HG03378 (cell line): Measurements from ENCODE around the gene SPTBN1.

Source experiments
- ATAC-seq: cut with Tn5 transposase; IDR thresholded peaks from one replicate; pipeline ENCODE4 v1.9.1; 2021; ENCODE audit warnings: mild to moderate bottlenecking, moderate library complexity; ENCODE audit not compliant: unreplicated experiment

Gene SPTBN1

GRCh38 chr2:54603357-54603756 is 147.2 kb downstream of the SPTBN1 start:
- ATAC-seq, result no peak

DNA sequence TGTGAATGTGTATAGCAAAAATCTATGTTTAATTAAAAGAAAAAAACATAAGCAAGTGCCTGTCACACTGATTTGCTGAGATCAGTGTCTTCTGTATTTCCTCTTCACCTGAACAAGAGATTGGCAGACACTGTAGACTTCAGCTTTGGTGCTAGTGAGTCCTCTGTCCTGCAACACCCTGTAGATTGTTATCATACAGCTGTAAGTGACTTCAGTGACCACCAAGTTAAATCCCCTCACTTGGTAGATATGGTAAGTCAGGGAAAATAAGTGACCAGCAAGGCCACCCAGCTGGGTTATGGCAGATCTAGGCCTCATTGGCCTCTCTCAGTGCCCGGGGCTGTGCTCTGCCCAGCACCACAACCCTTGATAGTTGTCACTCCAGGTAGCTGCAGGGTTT is 147.7 kb downstream of the SPTBN1 start:
- no peak for ATAC-seq

GRCh38 chr2:54604871-54605270 is 148.7 kb downstream of the SPTBN1 start:
- no peak for ATAC-seq

GRCh38 chr2:54605836-54606235 is 149.7 kb downstream of the SPTBN1 start:
- ATAC-seq, result no peak

DNA sequence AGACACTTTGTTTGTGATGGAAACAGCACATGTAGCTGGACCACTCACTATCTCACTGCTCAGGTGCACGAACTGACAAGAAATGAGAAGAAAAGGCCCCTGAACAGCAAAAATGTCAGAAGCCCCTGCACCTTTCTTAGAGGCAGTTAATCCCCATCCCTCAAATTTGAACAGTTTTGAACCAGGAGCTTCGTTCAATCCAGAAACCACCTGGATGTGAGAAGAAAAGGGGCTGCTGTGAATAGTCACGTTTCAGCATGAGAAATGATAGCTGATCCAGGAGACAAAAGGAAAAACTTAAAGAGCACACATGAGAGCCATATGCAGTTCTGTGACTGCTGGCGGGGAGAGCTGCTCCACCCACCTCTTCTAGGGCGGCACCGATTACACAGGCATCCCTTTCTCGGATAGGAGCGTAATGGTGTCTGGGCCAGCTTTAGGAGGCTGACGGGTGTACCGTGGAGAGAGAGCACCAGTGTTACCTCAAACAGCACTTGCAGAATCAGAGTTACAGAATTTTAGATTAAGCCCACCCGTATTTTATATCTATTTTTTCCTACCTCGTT is 150.3 kb downstream of the SPTBN1 start:
- ATAC-seq, result no peak

DNA sequence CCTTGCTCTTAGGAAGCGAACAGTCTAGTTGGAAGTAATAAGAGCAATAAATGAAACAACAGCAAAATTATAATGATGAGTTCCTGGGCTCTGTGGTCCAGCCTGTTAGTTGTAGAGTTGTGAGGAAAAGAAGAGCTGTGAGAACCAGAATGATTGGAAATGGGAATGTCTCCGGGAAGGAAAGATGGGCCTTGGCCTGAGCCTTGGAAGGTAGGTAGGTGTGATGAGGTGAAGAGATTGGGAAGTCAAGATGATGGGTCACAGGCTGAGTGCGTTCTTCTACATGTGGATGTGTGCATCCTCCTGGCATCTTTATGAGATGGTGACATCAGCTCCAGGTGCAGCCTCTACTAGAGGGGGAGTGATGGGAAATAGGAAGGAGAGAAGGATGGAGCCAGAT is 152.1 kb downstream of the SPTBN1 start:
- no peak for ATAC-seq

DNA sequence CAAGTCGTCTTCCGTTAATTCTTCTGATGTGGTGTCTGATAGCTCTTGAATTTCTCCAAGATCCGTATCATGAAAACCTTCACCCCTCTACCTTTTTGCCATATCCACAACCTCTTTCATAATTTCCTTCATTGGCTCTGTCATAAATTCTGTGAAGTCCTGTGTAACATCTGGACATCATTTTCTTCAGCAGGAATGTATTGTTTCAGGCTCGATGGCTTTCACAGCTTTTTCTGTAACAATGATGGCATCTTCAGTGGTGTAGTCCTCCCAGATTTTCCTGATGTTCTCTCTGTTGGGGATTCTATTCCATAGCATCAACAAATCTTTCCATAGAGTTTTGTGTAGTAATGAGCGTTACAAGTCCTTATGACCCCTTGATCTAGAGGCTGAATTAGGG is 153.1 kb downstream of the SPTBN1 start:
- ATAC-seq, result no peak

DNA sequence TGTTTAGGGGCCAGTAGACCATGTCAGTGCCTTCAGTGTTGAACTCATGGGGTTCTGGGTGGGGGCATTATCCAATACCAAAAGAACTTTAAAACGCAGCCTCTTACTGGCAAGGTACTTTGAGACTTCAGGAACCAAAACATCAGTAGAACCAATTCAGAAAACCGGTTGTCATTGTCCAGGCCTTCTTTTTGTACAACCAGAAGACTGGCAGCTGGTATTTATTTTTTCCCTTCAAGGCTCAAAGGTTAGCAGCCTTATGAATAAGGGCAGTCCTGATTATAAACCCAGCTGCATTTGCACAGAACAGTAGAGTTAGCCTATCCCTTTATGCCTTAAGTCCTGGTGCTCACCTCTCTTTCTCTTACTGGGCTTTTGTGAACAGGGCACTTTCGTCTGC is 153.5 kb downstream of the SPTBN1 start:
- no peak for ATAC-seq

GRCh38 chr2:54610700-54611099 is 154.6 kb downstream of the SPTBN1 start:
- no peak for ATAC-seq

DNA sequence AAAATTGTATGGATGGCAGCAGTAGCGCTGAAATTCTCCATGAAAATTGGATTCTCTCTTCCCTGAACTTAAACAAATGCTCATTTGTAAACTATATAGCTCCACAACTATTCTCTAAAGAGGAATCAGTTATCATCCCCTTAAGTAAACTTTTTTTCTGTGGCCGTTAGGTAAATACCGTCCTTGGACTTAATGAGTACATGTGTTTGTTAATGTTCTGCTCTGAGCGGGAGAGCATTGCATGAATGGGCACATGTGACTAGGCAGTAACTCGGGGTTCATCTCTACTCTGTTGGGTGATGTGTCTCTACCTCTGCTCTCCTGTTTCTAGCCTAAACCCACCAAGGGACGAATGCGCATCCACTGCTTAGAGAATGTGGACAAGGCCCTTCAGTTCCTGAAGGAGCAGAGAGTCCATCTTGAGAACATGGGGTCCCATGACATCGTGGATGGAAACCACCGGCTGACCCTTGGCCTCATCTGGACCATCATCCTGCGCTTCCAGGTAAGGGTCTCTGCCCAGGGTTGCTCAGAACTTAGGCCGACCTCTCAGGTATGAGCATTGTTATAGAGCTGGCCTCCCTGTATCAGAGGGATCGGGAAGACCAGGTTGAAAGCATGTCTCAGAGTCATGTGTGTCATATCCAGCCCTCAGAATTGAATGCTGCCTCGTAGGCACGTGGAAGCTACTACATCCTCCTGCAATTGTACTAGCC is 155.9 kb downstream of the SPTBN1 start:
- ATAC-seq, result no peak

- no peak for ATAC-seq
Observed at GRCh38 chr2:54613386-54613785, 157.3 kb downstream of the SPTBN1 start.

DNA sequence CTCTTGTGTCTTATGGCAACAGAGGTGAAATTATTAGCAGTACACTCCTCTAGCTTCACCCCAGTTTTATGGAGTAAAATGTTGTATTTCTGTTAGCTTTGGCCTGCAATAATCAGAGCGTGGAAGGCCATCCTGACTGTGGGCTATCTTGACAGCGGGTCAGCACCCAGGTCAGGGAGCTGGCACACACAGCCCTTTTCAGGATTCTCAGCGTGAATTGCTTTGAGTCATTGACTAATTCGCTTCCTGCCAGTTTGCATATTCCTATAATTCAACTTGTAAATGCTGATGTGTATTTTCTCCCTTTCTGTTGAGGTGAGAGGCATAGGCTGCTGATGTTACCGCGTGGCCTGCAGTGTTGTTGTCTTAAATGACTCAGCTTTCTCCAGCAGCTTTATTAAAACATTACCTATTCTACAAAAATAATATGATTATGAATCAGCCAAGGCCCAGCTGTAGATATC is 157.7 kb downstream of the SPTBN1 start:
- peak; percentile 69 for ATAC-seq

GRCh38 chr2:54614819-54615218 is 158.7 kb downstream of the SPTBN1 start:
- ATAC-seq, result no peak

- no peak for ATAC-seq
Observed at GRCh38 chr2:54615832-54616534, 159.9 kb downstream of the SPTBN1 start.

- ATAC-seq, result no peak
Observed at GRCh38 chr2:54617409-54617808, 161.3 kb downstream of the SPTBN1 start.

GRCh38 chr2:54618646-54619565 is 162.8 kb downstream of the SPTBN1 start:
- ATAC-seq, result no peak

DNA sequence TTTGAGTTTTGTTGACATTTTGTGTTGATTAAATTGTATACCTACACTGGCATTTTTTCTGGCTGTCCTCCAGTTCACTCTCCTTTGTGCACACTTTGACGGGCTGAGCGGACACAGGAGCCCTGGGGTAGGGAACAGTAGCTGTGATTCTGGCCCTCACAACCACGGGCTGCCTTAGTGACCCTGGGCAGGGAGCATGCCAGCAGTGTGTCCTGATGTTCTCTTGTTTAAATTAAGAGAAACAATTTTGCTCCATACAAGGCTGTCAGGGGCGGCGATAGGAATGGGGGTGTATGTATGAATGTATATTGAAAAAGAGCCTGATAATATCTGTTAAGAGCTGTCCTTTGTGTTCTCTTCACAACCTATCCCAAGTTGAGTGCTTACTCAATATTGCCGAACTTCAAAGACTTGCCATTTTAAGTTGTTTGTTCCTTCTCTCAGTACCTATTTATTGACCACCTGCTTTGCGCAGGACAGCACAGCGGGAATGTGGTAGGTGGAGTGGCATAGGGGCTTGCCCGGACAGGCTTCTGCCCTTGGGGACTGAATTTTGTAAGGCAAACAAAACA is 163.6 kb downstream of the SPTBN1 start:
- no peak for ATAC-seq

GRCh38 chr2:54620948-54621347 is 164.8 kb downstream of the SPTBN1 start:
- no peak for ATAC-seq

- no peak for ATAC-seq
Observed at GRCh38 chr2:54624591-54625071, 168.5 kb downstream of the SPTBN1 start.

DNA sequence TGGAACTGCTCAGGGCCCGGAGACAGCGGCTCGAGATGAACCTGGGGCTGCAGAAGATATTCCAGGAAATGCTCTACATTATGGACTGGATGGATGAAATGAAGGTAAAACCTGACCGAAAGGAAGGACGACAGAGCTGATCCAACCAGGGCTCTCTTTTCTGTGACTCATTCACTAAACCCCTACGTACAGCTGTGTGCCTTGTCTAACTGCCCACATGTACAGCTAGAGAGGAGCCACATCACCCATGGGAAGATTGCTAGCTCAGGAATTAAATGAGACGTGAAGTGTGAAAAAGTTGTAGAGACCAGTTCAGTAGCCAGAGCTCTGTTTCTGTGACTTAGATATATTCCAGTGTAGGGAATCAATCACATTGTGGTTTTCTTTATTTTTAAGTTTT is 170.0 kb downstream of the SPTBN1 start:
- ATAC-seq, result no peak

DNA sequence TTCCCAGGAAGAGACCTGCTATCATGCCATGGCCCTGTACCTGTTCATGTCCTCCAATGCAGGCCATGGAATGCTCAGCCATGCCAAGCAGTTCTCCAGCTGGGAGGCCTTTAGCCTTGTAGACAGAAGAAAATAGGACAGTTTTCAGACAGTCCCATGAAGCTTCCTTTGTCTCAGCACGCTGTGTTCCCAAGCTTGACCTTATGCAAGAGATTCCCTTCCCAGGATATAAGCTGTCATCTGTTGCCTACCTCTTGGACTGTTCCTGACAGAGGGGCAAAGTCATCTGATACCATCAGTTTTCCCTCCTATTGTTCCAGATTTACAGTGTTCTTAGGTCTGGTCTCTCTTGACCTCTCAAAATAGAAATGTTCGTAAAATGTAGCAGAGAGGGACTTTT is 170.8 kb downstream of the SPTBN1 start:
- ATAC-seq, result no peak
